ENCODE results near the gene SLC39A1.

SLC39A1 gene

DNA sequence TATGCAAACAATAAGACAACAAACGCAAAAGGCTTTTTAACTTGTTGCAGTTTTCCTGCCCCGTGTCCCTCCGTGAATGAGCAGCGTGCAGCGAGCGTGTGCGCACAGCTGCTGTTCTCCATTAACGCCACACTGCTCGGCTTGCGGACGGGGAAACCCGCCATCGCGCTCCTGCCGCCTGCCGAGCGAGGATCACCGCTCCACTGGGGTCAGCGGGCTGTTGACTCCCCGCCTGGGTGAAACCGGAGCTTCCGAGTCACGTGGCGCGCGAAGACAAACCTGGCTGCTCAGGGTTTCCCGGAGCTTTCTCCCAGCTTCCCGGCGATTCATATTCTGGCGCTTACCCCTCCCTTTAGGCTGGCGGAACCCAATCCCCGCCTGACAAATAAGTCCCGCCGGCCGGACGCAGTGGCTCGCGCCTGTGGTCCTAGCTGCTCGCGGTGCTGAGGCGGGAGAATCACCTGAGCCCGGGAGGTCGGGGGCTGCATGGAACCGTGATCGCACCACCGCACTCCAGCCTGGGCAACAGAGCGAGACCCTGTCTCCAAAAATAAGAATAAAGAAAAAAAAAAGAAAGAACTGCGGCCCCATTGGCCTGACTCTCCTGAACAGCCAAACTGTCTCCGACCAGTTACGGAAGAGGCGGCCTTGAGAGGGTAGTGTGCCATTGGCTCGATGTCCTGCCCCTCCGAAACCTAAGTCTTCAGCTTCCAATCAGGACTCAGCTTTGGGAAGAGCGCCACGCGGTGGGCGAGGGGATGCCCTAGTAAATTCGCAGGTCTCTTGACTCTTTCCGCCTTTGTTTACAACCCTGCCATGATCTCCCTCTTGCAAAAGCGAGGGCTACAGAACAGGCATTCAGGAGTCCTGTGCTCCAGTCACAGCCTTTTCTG lies 4.0 kb upstream of the SLC39A1 start, which contains the start of gene CREB3L4:
CREB3L4 (plus strand) TSS at position 796 of the 893 bp plus-strand sequence. CDS start 624 bp downstream, outside the sequence.
- TF ChIP-seq ZNF274 (IDR thresholded peaks at IDR 0.05; ENCODE audit: low read depth, low read length): no peak

DNA sequence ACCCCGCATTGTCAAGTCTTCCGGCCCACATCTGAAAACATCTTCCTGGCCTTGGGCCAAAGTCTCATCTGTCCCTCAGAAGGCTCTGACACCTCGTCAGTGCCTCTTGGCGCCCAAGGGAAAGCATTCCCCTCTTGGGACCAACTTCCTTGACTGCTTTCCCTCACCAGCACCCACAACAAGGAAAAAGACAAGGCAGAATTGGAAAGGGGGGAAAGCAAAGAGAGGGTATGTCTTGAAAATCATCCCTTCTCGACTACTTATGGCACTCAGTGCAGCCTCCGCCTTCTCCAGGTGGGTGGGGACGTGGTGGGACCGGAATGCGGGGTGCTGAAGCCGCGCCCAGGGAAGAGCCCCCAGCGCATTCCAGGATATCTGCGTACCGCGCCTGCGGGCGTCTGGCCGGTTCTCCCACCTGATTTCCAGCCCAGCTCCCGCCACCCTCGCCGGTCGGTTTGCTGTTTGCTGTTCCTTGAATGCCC lies 554 bp upstream of the SLC39A1 start:
- peak overlapping the region; percentile 90 for H3K4me3 ChIP-seq (ENCODE audit: low read length)
- no peak for TF ChIP-seq ZNF274 (IDR thresholded peaks at IDR 0.05; ENCODE audit: low read depth, low read length)

More for the DNA sequence above, 4.0 kb upstream of the SLC39A1 start, which contains the start of gene CREB3L4:
- peak within 1 kb of the TSS; percentile 70 for H3K4me3 ChIP-seq (ENCODE audit: low read length)

DNA sequence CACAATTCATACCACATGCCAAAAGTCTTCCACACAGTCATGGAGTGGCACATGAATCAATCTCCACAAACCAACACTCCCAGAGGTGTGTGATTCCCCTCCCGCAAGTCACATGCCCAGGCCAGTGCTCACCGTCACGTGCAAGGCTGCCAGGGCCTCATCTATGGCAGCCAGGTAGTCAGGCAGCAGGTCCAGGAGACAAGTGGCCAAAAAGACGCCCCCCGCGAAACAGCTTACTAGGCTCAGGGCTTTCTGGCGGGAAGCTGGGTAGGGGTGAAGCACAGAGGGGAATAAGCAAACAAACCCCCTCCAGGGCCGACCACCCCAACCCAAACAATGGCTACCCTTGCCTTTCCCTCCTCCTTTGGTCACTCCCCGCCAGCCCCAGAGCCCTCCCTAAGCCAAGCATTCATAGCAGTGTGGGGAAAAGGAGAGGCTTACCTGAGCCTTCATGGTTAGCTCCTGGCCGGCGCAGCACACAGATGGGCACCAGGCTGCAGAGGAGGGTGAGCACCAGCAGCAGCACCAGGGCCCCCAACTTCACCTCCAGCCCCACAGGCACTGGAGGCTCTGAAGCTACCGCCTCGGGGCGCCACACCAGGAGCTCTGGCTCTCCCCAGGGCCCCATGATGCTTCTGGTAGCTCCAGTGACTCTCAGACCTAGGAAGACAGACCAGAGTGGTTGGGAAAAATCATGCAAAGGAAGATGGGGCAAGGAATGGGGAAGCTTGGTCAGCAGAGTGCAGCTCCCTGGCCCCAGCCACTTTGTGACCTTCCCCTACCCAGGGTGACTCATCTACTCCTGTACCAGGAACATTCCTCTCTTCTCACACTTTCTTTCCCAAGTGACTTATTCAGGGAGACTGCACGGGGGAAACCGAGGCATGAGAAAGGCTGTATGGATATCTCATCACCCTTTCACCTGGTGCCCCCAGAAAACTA lies 978 bp downstream of the SLC39A1 start:
- peak overlapping the region; percentile 90 for H3K4me3 ChIP-seq (ENCODE audit: low read length)
- no peak for TF ChIP-seq ZNF274 (IDR thresholded peaks at IDR 0.05; ENCODE audit: low read depth, low read length)

DNA sequence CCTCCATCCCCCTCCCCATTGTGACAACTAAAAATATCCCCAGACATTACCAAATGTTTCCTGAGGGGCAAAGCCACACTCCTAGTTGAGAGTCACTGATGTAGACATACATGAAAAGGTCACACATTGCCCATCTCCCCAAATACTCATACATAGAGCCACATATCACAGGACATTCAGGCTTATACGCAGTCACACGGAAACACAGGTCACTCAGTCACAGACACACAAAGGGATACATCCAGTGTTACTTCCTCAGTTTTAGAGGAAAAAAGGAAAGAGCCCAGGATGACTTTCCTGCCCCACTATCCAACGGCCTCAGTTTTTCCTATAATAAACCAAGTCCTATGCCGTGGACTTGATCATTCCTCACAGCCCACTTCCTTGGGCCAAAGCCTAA lies 1.9 kb downstream of the SLC39A1 start:
- TF ChIP-seq ZNF274 (IDR thresholded peaks at IDR 0.05; ENCODE audit: low read depth, low read length): no peak
- H3K4me3 ChIP-seq (ENCODE audit: low read length): peak overlapping the region; percentile 90; the same call in 1 of the 2 replicates

DNA sequence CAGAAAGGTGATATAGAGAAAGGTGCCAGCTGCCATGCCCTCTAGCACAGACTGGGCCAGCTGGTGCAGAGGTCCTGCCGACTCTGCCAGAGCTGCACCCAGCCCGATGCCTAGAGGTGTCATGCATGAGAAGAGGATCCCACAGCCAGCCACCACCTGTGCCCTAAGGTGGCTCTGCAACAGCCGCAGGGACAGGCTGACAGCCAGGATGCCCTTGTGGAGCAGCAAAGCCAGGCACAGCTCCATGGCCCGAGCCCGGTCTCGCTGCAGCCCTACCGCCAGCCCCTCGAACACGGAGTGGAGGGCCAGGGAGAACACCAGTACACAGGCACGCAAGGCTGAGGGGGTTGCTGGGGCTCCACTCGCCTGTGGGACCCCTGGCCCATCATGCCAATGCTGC lies 3.1 kb downstream of the SLC39A1 start:
- no peak overlapping the region for H3K4me3 ChIP-seq (ENCODE audit: low read length)
- TF ChIP-seq ZNF274 (IDR thresholded peaks at IDR 0.05; ENCODE audit: low read depth, low read length): no peak

DNA sequence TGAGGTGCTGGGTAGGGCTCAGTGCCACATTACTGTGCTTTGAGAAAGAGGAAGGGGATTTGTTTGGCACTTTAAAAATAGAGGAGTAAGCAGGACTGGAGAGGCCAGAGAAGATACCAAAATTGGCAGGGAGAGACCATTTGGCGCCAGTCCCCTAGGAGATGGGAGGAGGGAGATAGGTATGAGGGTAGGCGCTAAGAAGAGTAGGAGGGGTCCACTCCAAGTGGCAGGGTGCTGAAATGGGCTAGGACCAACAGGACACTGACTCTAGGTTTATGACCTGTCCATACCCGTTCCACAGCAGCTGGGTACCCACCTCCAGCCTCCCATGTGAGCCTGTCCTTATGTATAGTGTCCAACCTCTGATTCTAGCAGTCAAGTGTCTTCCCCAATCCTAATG lies 3.9 kb downstream of the SLC39A1 start:
- TF ChIP-seq ZNF274 (IDR thresholded peaks at IDR 0.05; ENCODE audit: low read depth, low read length): no peak
- H3K4me3 ChIP-seq (ENCODE audit: low read length): no peak overlapping the region

DNA sequence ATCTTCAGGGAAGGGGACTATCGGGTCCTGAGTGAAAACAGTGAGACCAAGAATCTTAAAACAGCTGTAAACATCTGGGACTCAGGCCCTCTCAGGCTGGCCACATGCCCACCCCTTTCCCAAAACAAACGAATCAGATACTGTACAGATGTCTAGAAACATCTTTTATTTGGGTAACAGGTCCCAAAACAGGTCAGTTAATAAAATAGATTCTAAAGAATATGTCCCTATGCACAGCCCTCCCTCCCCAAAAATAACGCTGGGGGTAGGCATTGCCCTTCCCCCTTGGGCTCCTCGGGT lies 4.4 kb downstream of the SLC39A1 start:
- no peak overlapping the region for H3K4me3 ChIP-seq (ENCODE audit: low read length)
- no peak for TF ChIP-seq ZNF274 (IDR thresholded peaks at IDR 0.05; ENCODE audit: low read depth, low read length)

DNA sequence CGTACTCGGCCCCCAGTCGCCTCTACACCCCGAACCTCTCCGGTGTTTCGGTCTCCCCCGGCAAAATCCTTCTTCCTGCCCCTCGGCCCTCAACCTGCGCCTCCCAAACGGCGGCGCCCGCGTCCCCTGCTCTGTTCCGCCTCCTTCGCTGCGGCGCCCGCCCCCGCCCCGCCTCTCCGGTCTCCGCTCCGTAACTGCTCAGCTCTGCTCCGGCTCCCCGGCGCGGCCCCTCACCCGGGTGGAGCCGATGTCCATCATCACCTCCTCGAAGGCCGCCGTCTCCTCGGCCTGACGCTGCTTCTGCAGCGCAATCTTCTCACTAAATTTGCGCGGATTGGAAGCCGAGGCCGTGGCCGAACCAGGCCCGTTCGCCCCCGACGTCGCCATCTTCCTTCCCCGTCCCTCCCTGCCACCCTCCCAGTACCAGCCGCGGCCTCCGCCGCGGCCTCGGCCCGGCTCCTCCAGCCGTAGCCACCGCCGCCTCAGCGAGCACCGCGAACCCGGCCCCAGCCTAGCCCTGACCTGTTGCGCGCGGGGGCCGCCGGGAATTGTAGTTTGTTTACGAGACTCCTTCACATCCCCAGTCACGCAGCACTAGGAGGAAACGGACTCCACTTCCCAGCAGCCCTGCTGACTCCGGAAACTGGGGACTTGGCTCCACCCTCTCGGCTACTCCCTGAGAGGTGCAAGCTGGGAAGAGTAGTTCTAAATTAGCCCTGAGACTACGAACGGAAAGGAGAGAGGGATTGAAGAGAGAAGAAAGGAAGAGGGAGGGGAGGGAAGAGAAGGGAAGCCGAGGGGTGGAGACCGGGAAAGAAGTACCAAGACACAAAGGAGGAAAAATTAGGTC lies 5.0 kb downstream of the SLC39A1 start, which contains the start of gene CRTC2:
CRTC2 (minus strand) TSS at position 502 of the 850 bp plus-strand sequence; CDS start at position 387, 115 bp downstream.
- TF ChIP-seq ZNF274 (IDR thresholded peaks at IDR 0.05; ENCODE audit: low read depth, low read length): no peak
- peak within 1 kb of the TSS; percentile 82 for H3K4me3 ChIP-seq (ENCODE audit: low read length)

DNA sequence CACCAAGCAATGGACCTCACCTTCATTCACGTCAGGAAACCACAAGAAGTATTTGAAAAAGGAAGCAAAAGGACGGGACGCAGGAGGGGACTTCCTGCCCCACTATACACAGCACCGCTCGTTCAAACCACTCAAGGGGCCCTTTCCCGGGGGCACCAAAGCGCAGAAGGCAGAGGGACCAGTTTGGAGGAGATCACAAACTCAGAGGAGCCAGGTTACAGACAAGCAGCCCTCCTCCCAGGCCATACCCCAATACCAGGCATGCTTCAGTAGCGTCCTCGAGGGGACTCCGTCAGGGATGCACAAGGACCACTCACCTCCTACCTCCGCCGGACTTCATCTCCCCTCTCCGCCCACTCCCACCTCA lies 5.6 kb downstream of the SLC39A1 start:
- no peak for TF ChIP-seq ZNF274 (IDR thresholded peaks at IDR 0.05; ENCODE audit: low read depth, low read length)
- H3K4me3 ChIP-seq (ENCODE audit: low read length): peak overlapping the region; percentile 82

DNA sequence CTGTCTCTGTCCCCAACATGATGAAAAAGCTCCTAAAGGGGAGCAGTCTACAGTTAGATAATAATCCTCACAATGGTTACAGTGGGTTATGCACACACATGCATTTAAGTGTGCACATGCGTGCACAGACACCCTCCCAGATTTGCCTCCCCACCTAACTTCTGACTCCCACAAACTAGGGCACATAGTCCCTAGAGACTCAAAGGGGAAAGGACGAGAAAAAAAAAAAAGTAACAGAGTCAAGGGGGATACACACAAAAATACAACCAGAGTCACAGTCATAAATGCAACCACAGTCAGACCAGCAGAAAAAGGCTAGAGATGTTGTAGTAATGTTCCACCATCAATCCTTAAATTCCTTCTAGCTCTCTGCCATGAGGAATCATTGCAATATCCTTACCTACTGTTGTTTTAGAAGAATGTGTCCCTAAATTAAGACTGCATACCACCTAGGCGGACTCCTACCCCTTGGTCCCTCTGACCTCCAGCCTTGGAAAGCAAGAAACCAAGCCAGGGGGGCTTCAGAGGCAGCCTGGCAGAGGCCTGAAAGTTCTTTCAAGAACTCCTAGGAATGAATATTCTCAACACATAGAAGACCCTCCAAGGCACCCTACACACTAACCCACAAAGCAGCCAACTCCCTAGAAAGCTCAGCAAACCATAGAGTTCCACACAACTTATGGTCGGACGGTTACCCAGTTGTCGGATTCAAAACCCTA lies 6.2 kb downstream of the SLC39A1 start:
- H3K4me3 ChIP-seq (ENCODE audit: low read length): peak overlapping the region; percentile 82
- no peak for TF ChIP-seq ZNF274 (IDR thresholded peaks at IDR 0.05; ENCODE audit: low read depth, low read length)

DNA sequence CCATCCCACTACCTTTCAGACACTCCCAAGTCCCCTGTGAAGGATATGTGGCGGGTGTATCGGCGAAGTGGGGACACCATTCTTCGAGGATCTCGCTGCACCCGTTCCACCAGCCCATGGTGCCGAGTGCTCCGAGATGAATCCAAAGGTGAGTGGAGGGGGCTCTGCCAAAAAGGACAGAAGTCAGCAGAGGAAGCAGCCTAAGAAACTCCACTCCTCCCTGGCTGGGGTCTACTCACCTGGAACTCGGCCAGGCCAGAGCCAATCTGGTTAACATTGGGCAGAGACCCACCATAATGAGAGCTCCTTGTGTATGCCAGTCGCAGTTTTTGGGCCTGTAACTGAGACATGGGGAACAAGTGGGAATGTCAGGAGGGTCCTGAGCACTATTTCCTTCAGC lies 8.5 kb downstream of the SLC39A1 start:
- no peak overlapping the region for H3K4me3 ChIP-seq (ENCODE audit: low read length)
- no peak for TF ChIP-seq ZNF274 (IDR thresholded peaks at IDR 0.05; ENCODE audit: low read depth, low read length)

DNA sequence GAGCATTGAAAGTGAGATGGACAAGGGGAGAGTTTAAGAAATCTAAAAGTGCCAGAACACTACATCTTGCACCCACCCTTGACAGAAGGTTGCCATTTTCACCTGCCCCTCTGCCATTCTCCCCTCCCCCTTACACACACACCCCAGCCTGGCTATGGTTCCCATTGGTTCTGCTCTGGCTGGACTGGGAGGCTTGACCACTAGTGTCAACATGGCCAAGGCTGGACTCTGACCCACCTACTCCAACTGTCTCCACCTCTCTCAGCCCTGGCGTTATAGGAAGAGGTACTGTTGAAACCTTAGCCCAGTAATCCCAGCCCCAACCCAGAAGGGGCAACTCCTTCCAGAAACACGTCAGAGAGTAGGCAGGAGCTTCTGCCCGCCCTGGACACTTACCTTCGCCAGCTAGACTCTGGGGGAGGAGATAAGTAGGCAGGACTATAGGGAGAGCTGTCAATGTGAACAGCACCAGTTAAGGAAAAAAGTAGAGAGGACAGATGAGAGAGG lies 9.4 kb downstream of the SLC39A1 start:
- TF ChIP-seq ZNF274 (IDR thresholded peaks at IDR 0.05; ENCODE audit: low read depth, low read length): no peak

DNA sequence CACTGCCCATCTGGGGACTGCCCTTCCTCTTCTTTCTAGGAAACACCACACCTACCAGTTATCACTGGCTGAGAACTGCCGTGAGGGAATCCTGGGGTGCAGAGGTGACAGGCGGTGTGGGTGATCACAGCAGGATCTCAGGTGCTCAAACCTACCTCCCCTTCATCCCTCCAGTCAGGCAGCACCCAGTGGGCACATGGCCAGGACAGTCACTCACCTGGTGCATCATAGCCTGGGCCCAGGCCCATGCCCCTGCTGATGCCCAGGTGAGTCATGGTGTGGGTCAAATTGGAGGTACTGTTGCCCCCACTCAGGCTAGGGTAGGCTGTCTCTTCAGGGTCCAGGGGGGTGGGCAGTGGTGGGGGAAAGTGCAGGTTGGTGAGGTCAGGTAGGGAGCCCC lies 11.5 kb downstream of the SLC39A1 start:
- no peak for TF ChIP-seq ZNF274 (IDR thresholded peaks at IDR 0.05; ENCODE audit: low read depth, low read length)
- H3K4me3 ChIP-seq (ENCODE audit: low read length): no peak overlapping the region

More for the DNA sequence above, 9.4 kb downstream of the SLC39A1 start:
- no peak overlapping the region for H3K4me3 ChIP-seq (ENCODE audit: low read length)
